H9 (cell line): ENCODE data around the gene PAX3. TPM values are rescaled to one million over a fixed set of nuclear protein-coding genes. Genes with fewer than 3 reads are reported as not detected.

Experiments
- DNase-seq: peaks from one replicate; pipeline ENCODE4 v3.0.0-alpha.2; 2017
- H2AFZ ChIP-seq: one replicate; pipeline ENCODE4 v1.6.1; 2013; ENCODE audit warnings: mild to moderate bottlenecking, low read length, control low read depth, moderate library complexity
- H2AK5ac ChIP-seq: 2 replicates; pipeline ENCODE4 v1.6.1; 2013; ENCODE audit warnings: low read length, control low read depth, mixed read lengths; ENCODE audit not compliant: insufficient read length
- H2BK120ac ChIP-seq: one replicate; pipeline ENCODE4 v1.6.1; 2013; ENCODE audit warnings: low read depth, mild to moderate bottlenecking, low read length, control low read depth, inconsistent platforms; ENCODE audit not compliant: poor library complexity, severe bottlenecking
- H2BK12ac ChIP-seq: 2 replicates; pipeline ENCODE4 v1.6.1; 2013; ENCODE audit warnings: low read length, control low read depth, mixed read lengths, low read depth; ENCODE audit not compliant: insufficient read length
- H2BK15ac ChIP-seq: 2 replicates; pipeline ENCODE4 v1.6.1; 2013; ENCODE audit warnings: low read depth, low read length, control low read depth
- H2BK20ac ChIP-seq: one replicate; pipeline ENCODE4 v1.6.1; 2013; ENCODE audit warnings: low read depth, mild to moderate bottlenecking, low read length, control low read depth, inconsistent platforms; ENCODE audit not compliant: poor library complexity, severe bottlenecking
- H2BK5ac ChIP-seq: 2 replicates; pipeline ENCODE4 v1.6.1; 2013; ENCODE audit warnings: low read length, control low read depth, mixed read lengths; ENCODE audit not compliant: insufficient read length
- H3K14ac ChIP-seq: 2 replicates; pipeline ENCODE4 v1.6.1; 2013; ENCODE audit warnings: low read length, control low read depth; ENCODE audit not compliant: insufficient read depth
- H3K18ac ChIP-seq: 2 replicates; pipeline ENCODE4 v1.6.1; 2013; ENCODE audit warnings: low read depth, mild to moderate bottlenecking, mixed read lengths, low read length, control low read depth; ENCODE audit not compliant: insufficient read length
- H3K23ac ChIP-seq: 2 replicates; pipeline ENCODE4 v1.6.1; 2013; ENCODE audit warnings: low read length, control low read depth, mixed read lengths, low read depth; ENCODE audit not compliant: insufficient read length
- H3K23me2 ChIP-seq: 2 replicates; pipeline ENCODE4 v1.6.1; 2013; ENCODE audit warnings: low read depth, mild to moderate bottlenecking, mixed read lengths, low read length, control low read depth; ENCODE audit not compliant: insufficient read length, poor library complexity, severe bottlenecking
- H3K27ac ChIP-seq: 2 replicates; pipeline ENCODE4 v1.5.1; 2013; ENCODE audit warnings: low read length, control low read depth, mixed read lengths, low read depth; ENCODE audit not compliant: insufficient read length
- H3K27me3 ChIP-seq: 2 replicates; pipeline ENCODE4 v1.6.1; 2013; ENCODE audit warnings: low read length, control low read depth, inconsistent platforms; ENCODE audit not compliant: insufficient read depth
- H3K4ac ChIP-seq: 2 replicates; pipeline ENCODE4 v1.6.1; 2013; ENCODE audit warnings: low read depth, mild to moderate bottlenecking, control low read depth, inconsistent platforms, low read length, moderate library complexity
- H3K4me1 ChIP-seq: 2 replicates; pipeline ENCODE4 v1.6.1; 2013; ENCODE audit warnings: low read length, control low read depth, inconsistent platforms; ENCODE audit not compliant: insufficient read depth
- H3K4me2 ChIP-seq: 2 replicates; pipeline ENCODE4 v1.6.1; 2013; ENCODE audit warnings: low read length, control low read depth, mixed read lengths; ENCODE audit not compliant: insufficient read length, insufficient read depth
- H3K56ac ChIP-seq: 2 replicates; pipeline ENCODE4 v1.6.1; 2013; ENCODE audit warnings: low read depth, mild to moderate bottlenecking, mixed read lengths, low read length, control low read depth; ENCODE audit not compliant: insufficient read length
- H3K79me1 ChIP-seq: 2 replicates; pipeline ENCODE4 v1.6.1; 2013; ENCODE audit warnings: low read depth, mild to moderate bottlenecking, moderate library complexity, low read length, control low read depth, inconsistent platforms; ENCODE audit not compliant: insufficient read depth, poor library complexity, severe bottlenecking
- H3K79me2 ChIP-seq: 2 replicates; pipeline ENCODE4 v1.6.1; 2013; ENCODE audit warnings: low read length, control low read depth, inconsistent platforms; ENCODE audit not compliant: insufficient read depth
- H3K9ac ChIP-seq: 2 replicates; pipeline ENCODE4 v1.6.1; 2013; ENCODE audit warnings: low read length, control low read depth, mixed read lengths; ENCODE audit not compliant: insufficient read length; ENCODE audit errors: extremely low read depth
- H3K9me3 ChIP-seq: one replicate; pipeline ENCODE4 v1.6.1; 2013; ENCODE audit warnings: low read depth, low read length, inconsistent platforms; ENCODE audit not compliant: control insufficient read depth
- H3T11ph ChIP-seq: one replicate; pipeline ENCODE4 v1.6.1; 2013; ENCODE audit warnings: mild to moderate bottlenecking, low read length, control low read depth, inconsistent platforms
- H4K20me1 ChIP-seq: one replicate; pipeline ENCODE4 v1.6.1; 2013; ENCODE audit not compliant: control insufficient read depth, insufficient read length, insufficient read depth
- H4K5ac ChIP-seq: 2 replicates; pipeline ENCODE4 v1.6.1; 2013; ENCODE audit warnings: low read depth, mild to moderate bottlenecking, mixed read lengths, low read length, control low read depth; ENCODE audit not compliant: insufficient read length
- H4K8ac ChIP-seq: replicated peaks from 2 replicates; pipeline ENCODE4 v1.6.1; 2013; ENCODE audit warnings: low read length, control low read depth, mixed read lengths, low read depth; ENCODE audit not compliant: insufficient read length
- H4K91ac ChIP-seq: 2 replicates; pipeline ENCODE4 v1.6.1; 2013; ENCODE audit warnings: low read depth, mild to moderate bottlenecking, moderate library complexity, mixed read lengths, low read length, control low read depth; ENCODE audit not compliant: insufficient read length
- H3K27ac Mint-ChIP-seq, 3 experiments: 2 replicates in 2 of 3; 3 replicates in 1 of 3; pipeline ENCODE4 v1.8.0; 2020 to 2021; ENCODE audit warnings: mixed read lengths in 3 of 3, mild to moderate bottlenecking in 1 of 3, moderate library complexity in 1 of 3
- H3K27me3 Mint-ChIP-seq: 2 replicates; pipeline ENCODE4 v1.8.0; 2021; ENCODE audit warnings: low read depth, mild to moderate bottlenecking, moderate library complexity, mixed read lengths
- H3K36me3 Mint-ChIP-seq, 3 experiments: 2 replicates in 2 of 3; 3 replicates in 1 of 3; pipeline ENCODE4 v1.8.0; 2020 to 2021; ENCODE audit warnings: low read depth in 3 of 3, mixed read lengths in 3 of 3; ENCODE audit not compliant: insufficient read depth in 1 of 3
- H3K4me1 Mint-ChIP-seq, 2 experiments: 2 replicates each; pipeline ENCODE4 v1.8.0; 2020; ENCODE audit warnings: mixed read lengths in 2 of 2
- H3K4me3 Mint-ChIP-seq, 2 experiments: 2 replicates in 1 of 2; 3 replicates in 1 of 2; pipeline ENCODE4 v1.8.0; 2020 to 2021; ENCODE audit warnings: mild to moderate bottlenecking in 2 of 2, mixed read lengths in 2 of 2, moderate library complexity in 1 of 2
- H3K9me3 Mint-ChIP-seq, 2 experiments: 2 replicates in 1 of 2; 3 replicates in 1 of 2; pipeline ENCODE4 v1.8.0; 2020; ENCODE audit warnings: mild to moderate bottlenecking in 2 of 2, mixed read lengths in 2 of 2, moderate library complexity in 1 of 2
- WGBS: extraction: QIAGEN DNeasy Blood & Tissue Kit; methylation state at CpG from one replicate; pipeline ENCODE4 v1.1.7; 2013; ENCODE audit warnings: missing lambda C conversion rate, low lambda C conversion rate, mixed read lengths; ENCODE audit not compliant: insufficient read length; ENCODE audit errors: extremely low coverage; 5-methylcytosine and 5-hydroxymethylcytosine counted together
- total RNA-seq: library from RNA; stranded (reverse); gene quantifications from 2 replicates; pipeline ENCODE4 v1.2.1, GENCODE V29; 2021
- TF ChIP-seq, protein P1 (sequence below): fragments of 200-600 bp; sonication (generic); conservative IDR thresholded peaks from 3 replicates; pipeline ENCODE4 v1.8.0; 2021; ENCODE audit warnings: antibody characterized with exemption, mild to moderate bottlenecking

The PAX3 gene
- total RNA-seq, 1 experiment from 2014 or later: not detected

DNA sequence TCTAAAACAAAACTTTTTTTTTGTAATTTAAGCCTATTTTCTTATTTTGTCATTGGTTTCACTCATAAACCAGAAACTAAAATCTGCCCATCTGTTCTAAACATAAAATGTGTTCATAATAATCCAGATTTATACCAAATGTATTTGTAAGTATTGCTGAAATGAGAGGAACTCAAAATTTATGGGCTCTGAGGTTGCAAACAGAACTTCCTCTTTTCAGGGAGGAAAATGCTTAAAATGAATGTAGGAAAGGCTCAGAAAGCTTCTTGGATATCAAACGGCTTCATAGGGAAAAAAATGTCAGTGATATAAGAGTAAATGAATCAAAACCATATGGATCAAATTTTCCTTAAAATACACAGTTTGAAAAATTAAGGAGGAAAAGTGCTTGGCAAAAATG lies 83.9 kb downstream of the PAX3 start:
- H3K36me3 Mint-ChIP-seq: no peaks in the 10 kb centered on the region
- H2AK5ac ChIP-seq: no peak overlapping the region
- H3K9me3 Mint-ChIP-seq: no peaks in the 10 kb centered on the region
- H4K20me1 ChIP-seq: no peaks in the 10 kb centered on the region
- H4K8ac ChIP-seq: no peak overlapping the region
- H2BK5ac ChIP-seq: no peak overlapping the region
- no peak overlapping the region for H2AFZ ChIP-seq
- DNase-seq: no peak
- no peak overlapping the region for H3K56ac ChIP-seq
- H3K9ac ChIP-seq: no peak overlapping the region
- H3K18ac ChIP-seq: no peak overlapping the region
- no peak overlapping the region for H2BK120ac ChIP-seq
- H3K23ac ChIP-seq: no peak overlapping the region
- H3K4ac ChIP-seq: no peak overlapping the region
- no peak overlapping the region for H2BK12ac ChIP-seq
- no peaks in the 10 kb centered on the region for H3K9me3 ChIP-seq
- H3K79me1 ChIP-seq: no peaks in the 10 kb centered on the region
- no peaks in the 10 kb centered on the region for H3K27me3 ChIP-seq
- no peak overlapping the region for H2BK15ac ChIP-seq
- WGBS: no CpG with 5 or more reads among the region's 1 CpG
- H3K27ac Mint-ChIP-seq: no peak overlapping the region
- H4K91ac ChIP-seq: no peak overlapping the region
- no peak overlapping the region for H2BK20ac ChIP-seq
- no peaks in the 10 kb centered on the region for H3K23me2 ChIP-seq
- no peak overlapping the region for H3T11ph ChIP-seq
- no peaks in the 10 kb centered on the region for H3K4me1 Mint-ChIP-seq
- H3K27me3 Mint-ChIP-seq: peaks cover 7% of the 10 kb centered on the region
- TF ChIP-seq, protein P1, sequence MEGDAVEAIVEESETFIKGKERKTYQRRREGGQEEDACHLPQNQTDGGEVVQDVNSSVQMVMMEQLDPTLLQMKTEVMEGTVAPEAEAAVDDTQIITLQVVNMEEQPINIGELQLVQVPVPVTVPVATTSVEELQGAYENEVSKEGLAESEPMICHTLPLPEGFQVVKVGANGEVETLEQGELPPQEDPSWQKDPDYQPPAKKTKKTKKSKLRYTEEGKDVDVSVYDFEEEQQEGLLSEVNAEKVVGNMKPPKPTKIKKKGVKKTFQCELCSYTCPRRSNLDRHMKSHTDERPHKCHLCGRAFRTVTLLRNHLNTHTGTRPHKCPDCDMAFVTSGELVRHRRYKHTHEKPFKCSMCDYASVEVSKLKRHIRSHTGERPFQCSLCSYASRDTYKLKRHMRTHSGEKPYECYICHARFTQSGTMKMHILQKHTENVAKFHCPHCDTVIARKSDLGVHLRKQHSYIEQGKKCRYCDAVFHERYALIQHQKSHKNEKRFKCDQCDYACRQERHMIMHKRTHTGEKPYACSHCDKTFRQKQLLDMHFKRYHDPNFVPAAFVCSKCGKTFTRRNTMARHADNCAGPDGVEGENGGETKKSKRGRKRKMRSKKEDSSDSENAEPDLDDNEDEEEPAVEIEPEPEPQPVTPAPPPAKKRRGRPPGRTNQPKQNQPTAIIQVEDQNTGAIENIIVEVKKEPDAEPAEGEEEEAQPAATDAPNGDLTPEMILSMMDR: no peak
- H3K4me3 Mint-ChIP-seq: no peak overlapping the region
- no peak overlapping the region for H3K4me2 ChIP-seq
- no peak overlapping the region for H4K5ac ChIP-seq
- H3K4me1 ChIP-seq: no peaks in the 10 kb centered on the region
- no peaks in the 10 kb centered on the region for H3K79me2 ChIP-seq
- no peak overlapping the region for H3K14ac ChIP-seq
- H3K27ac ChIP-seq: no peak overlapping the region
